Spleen (tissue), 11 donors: Measurements from ENCODE around the gene PRIMA1. TPM values are rescaled to one million over a fixed set of nuclear protein-coding genes. Genes with fewer than 3 reads are reported as not detected.

Source experiments
- DNase-seq: peaks from one replicate; pipeline ENCODE4 v3.0.0-alpha.2; 2020
- H3K27ac ChIP-seq, 8 donors: fragments of 200-600 bp; sonication (generic) in 7 of 8; 1 replicate in 4 of 8; 2 replicates in 4 of 8; pipeline versions ENCODE4 v1.5.0 to v1.8.0; 2016 to 2021; ENCODE audit warnings: inconsistent platforms in 4 of 8, mild to moderate bottlenecking in 4 of 8, moderate library complexity in 1 of 8
- H3K27me3 ChIP-seq, 7 donors: fragments of 200-600 bp; sonication (generic) in 6 of 7; replicated peaks in 1 of 7; 1 replicate in 4 of 7; 2 replicates in 3 of 7; pipeline versions ENCODE4 v1.5.0 to v1.8.0; 2016 to 2021; ENCODE audit warnings: inconsistent platforms in 3 of 7, mild to moderate bottlenecking in 1 of 7
- H3K36me3 ChIP-seq, 6 donors: fragments of 200-600 bp; sonication (generic) in 5 of 6; 1 replicate in 4 of 6; 2 replicates in 2 of 6; pipeline versions ENCODE4 v1.5.0 to v1.8.0; 2016 to 2021; ENCODE audit warnings: inconsistent platforms in 2 of 6
- H3K4me1 ChIP-seq, 6 donors: fragments of 200-600 bp; sonication (generic) in 5 of 6; 1 replicate in 3 of 6; 2 replicates in 3 of 6; pipeline versions ENCODE4 v1.5.0 to v1.8.0; 2016 to 2021; ENCODE audit warnings: inconsistent platforms in 3 of 6
- H3K4me3 ChIP-seq, 8 donors: fragments of 200-600 bp; sonication (generic) in 7 of 8; 1 replicate in 4 of 8; 2 replicates in 4 of 8; pipeline versions ENCODE4 v1.5.0 to v1.8.0; 2016 to 2021; ENCODE audit warnings: inconsistent platforms in 4 of 8, mild to moderate bottlenecking in 4 of 8, moderate library complexity in 2 of 8
- H3K9me3 ChIP-seq, 8 donors: fragments of 200-600 bp; sonication (generic) in 7 of 8; 1 replicate in 4 of 8; 2 replicates in 4 of 8; pipeline versions ENCODE4 v1.5.0 to v1.8.0; 2016 to 2021; ENCODE audit warnings: inconsistent platforms in 4 of 8
- POLR2A ChIP-seq, 3 donors: fragments of 450-650 bp; IDR thresholded peaks; one replicate each; pipeline ENCODE4 v1.5.1; 2017; ENCODE audit warnings: antibody characterized with exemption in 3 of 3, mild to moderate bottlenecking in 1 of 3
- POLR2AphosphoS5 ChIP-seq, 3 donors: sonication (generic); formaldehyde crosslinking; IDR thresholded peaks; one replicate each; pipeline ENCODE4 v1.5.1; 2017; ENCODE audit warnings: antibody characterized with exemption in 3 of 3
- WGBS, 5 donors: extraction: QIAGEN DNeasy Blood & Tissue Kit in 3 of 5; methylation state at CpG; one replicate each; pipeline versions ENCODE4 v1.1.5 to v1.1.7; 2013 to 2018; 5-methylcytosine and 5-hydroxymethylcytosine counted together
- intact Hi-C: fragments of 100-400 bp; cut with DNase I; formaldehyde crosslinking; loops from one replicate; pipeline ENCODE4 v1.15.0; 2023; ENCODE audit warnings: low total_unique reads
- polyA plus RNA-seq, 3 donors: library from polyadenylated mRNA; stranded (reverse); fragments of 200-250 nt; gene quantifications; one replicate each; pipeline ENCODE4 v1.2.1, GENCODE V29; 2013
- total RNA-seq, 7 donors: library from RNA; depleted of rRNA in 3 of 7; stranded (reverse); fragments of >200 nt in 3 of 7; fragmentation: NEBNext Ultra II Directional in 4 of 7; extraction: Animal tissue kit (Norgen Biotek cat#: 25700) in 4 of 7; gene quantifications; one replicate each; pipeline versions ENCODE4 v1.1.0 to v1.2.1, GENCODE V29; 2016 to 2021
- TF ChIP-seq, protein P1 (sequence below), 11 experiments: fragments of 200-600 bp in 7 of 11; fragments of 450-650 bp in 4 of 11; sonication (generic) in 4 of 11; IDR thresholded peaks in 8 of 11; conservative IDR thresholded peaks in 3 of 11; 1 replicate in 7 of 11; 2 replicates in 4 of 11; pipeline versions ENCODE4 v1.4.0 to v1.8.0; 2016 to 2021; ENCODE audit warnings: antibody characterized with exemption in 11 of 11, inconsistent platforms in 4 of 11, mild to moderate bottlenecking in 1 of 11
- donor health status: healthy with polysubstance abuse.
- donor health status: DM: no; HTN: no; CAD: no; lungs with moderate emphysema.
- donor health status: DM: no; HTN: no; CAD: no.
- donor health status: Bipolar disorder and iron deficiency.
- donor health status: healthy.
- donor health status: DM: no; HTN: no; CAD: no.
- donor health status: DM: yes; HTN: yes; CAD: no.

PRIMA1 gene
- total and polyA plus RNA-seq, 10 donors, result 0.09 to 2.0 (median 0.23) TPM; not detected in 4

- WGBS, 5 donors, result 83 to 93% (median 86%) methylated on average over 10 to 14 of the region's 14 CpGs
- H3K4me3 ChIP-seq, result no peak overlapping the region
- intact Hi-C loops, result no loop called here
- no peaks in the 10 kb centered on the region for H3K36me3 ChIP-seq
- H3K27me3 ChIP-seq, result peaks cover 0 to 23% (median 0%) of the 10 kb centered on the region in 7 donors
- TF ChIP-seq POLR2A (IDR thresholded peaks at IDR 0.05), result no peak
- no peak for TF ChIP-seq POLR2AphosphoS5 (IDR thresholded peaks at IDR 0.05)
- TF ChIP-seq, protein P1, sequence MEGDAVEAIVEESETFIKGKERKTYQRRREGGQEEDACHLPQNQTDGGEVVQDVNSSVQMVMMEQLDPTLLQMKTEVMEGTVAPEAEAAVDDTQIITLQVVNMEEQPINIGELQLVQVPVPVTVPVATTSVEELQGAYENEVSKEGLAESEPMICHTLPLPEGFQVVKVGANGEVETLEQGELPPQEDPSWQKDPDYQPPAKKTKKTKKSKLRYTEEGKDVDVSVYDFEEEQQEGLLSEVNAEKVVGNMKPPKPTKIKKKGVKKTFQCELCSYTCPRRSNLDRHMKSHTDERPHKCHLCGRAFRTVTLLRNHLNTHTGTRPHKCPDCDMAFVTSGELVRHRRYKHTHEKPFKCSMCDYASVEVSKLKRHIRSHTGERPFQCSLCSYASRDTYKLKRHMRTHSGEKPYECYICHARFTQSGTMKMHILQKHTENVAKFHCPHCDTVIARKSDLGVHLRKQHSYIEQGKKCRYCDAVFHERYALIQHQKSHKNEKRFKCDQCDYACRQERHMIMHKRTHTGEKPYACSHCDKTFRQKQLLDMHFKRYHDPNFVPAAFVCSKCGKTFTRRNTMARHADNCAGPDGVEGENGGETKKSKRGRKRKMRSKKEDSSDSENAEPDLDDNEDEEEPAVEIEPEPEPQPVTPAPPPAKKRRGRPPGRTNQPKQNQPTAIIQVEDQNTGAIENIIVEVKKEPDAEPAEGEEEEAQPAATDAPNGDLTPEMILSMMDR (IDR thresholded peaks at IDR 0.05 in 8 of 11, conservative IDR thresholded peaks at IDR 0.05 in 3 of 11), result no peak
- H3K4me1 ChIP-seq, result no peaks in the 10 kb centered on the region
- peak; percentile 67 for DNase-seq
- H3K27ac ChIP-seq, result no peak overlapping the region
- H3K9me3 ChIP-seq, result no peaks in the 10 kb centered on the region
Measured at GRCh38 chr14:93716746-93717667, 71.3 kb downstream of the PRIMA1 start.

DNA sequence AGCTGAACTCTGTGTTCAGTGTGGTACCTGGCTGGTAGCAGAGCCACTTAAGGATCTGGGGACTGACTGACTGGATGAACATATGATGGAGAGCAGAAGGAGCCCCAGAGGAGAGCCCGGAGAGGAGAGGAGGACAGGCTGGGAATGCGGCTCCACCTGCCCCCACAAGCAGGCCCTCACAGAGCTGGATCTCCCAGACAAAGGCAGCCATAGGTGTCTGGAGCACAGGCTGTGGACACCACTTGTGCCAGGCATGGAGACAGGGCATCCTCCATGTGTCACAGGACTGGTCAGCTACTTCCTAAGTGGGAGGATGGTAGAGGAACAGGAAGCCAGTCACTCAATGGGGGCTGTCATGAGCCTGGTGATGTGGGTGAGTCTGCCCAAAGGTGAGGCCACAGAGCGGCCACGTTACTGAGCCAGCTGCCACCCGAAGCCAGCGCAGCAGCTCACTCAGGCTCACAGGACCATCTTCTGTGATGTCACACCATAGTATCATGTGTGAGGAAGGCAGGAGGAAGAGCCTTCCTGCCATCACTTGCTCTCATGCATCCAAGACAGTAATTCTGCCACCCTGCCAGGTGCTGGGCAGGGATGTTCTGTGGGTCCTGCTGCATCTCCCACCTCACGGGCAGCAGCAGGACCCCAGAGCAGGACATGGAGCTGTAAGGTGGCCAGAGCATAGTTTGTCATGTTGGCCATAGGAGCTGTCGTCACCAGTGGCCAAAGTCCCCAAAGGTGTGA lies 72.1 kb downstream of the PRIMA1 start:
- no peak overlapping the region for H3K4me3 ChIP-seq
- no peak for TF ChIP-seq POLR2A (IDR thresholded peaks at IDR 0.05)
- TF ChIP-seq, protein P1 (IDR thresholded peaks at IDR 0.05 in 8 of 11, conservative IDR thresholded peaks at IDR 0.05 in 3 of 11), result no peak
- TF ChIP-seq POLR2AphosphoS5 (IDR thresholded peaks at IDR 0.05), result no peak
- H3K36me3 ChIP-seq, result no peaks in the 10 kb centered on the region
- intact Hi-C loops, result no loop called here
- H3K9me3 ChIP-seq, result no peaks in the 10 kb centered on the region
- WGBS, 5 donors, result 76 to 91% (median 88%) methylated on average over 8 of the region's 8 CpGs
- peaks cover 0 to 23% (median 0%) of the 10 kb centered on the region in 7 donors for H3K27me3 ChIP-seq
- no peaks in the 10 kb centered on the region for H3K4me1 ChIP-seq
- no peak overlapping the region for H3K27ac ChIP-seq
- peak; percentile 49 for DNase-seq

GRCh38 chr14:93715279-93715927 lies 72.9 kb downstream of the PRIMA1 start:
- DNase-seq, result peak; percentile 49
- H3K27me3 ChIP-seq, result peaks cover 0 to 23% (median 0%) of the 10 kb centered on the region in 7 donors
- intact Hi-C loops, result no loop called here
- H3K9me3 ChIP-seq, result no peaks in the 10 kb centered on the region
- TF ChIP-seq POLR2A (IDR thresholded peaks at IDR 0.05), result no peak
- no peak for TF ChIP-seq POLR2AphosphoS5 (IDR thresholded peaks at IDR 0.05)
- TF ChIP-seq, protein P1 (IDR thresholded peaks at IDR 0.05 in 8 of 11, conservative IDR thresholded peaks at IDR 0.05 in 3 of 11), result no peak
- H3K4me3 ChIP-seq, result no peak overlapping the region
- H3K27ac ChIP-seq, result no peak overlapping the region
- WGBS, 5 donors, result 69 to 81% (median 75%) methylated on average over 13 of the region's 13 CpGs
- H3K4me1 ChIP-seq, result no peaks in the 10 kb centered on the region
- no peaks in the 10 kb centered on the region for H3K36me3 ChIP-seq
